Mesenchymal stem cell (in vitro differentiated cells and primary cell): ENCODE measurements around the gene METTL26.
A peak's percentile ranks its signal among the peaks of the same experiment; 100 is the strongest.

Experiments
- DNase-seq: peaks from one replicate; pipeline ENCODE4 v3.0.0-alpha.2; 2013
- H2AFZ ChIP-seq: one replicate; pipeline ENCODE4 v1.6.1; 2013; ENCODE audit warnings: low read depth, mild to moderate bottlenecking, control low read depth, inconsistent platforms, low read length, moderate library complexity
- H2AK5ac ChIP-seq: 2 replicates; pipeline ENCODE4 v1.6.1; 2013; ENCODE audit warnings: low read length, moderate library complexity, mild to moderate bottlenecking, inconsistent platforms; ENCODE audit not compliant: severe bottlenecking
- H2BK120ac ChIP-seq: one replicate; pipeline ENCODE4 v1.6.1; 2013; ENCODE audit warnings: low read depth, mild to moderate bottlenecking, inconsistent platforms, low read length, moderate library complexity
- H2BK12ac ChIP-seq, 2 experiments: one replicate each; pipeline ENCODE4 v1.6.1; 2013; ENCODE audit warnings: inconsistent platforms in 2 of 2, low read length in 2 of 2, mild to moderate bottlenecking in 2 of 2, moderate library complexity in 2 of 2, control low read depth in 1 of 2
- H2BK15ac ChIP-seq: one replicate; pipeline ENCODE4 v1.6.1; 2013; ENCODE audit warnings: mild to moderate bottlenecking, low read depth, inconsistent platforms; ENCODE audit not compliant: poor library complexity, severe bottlenecking
- H2BK5ac ChIP-seq: 2 replicates; pipeline ENCODE4 v1.6.1; 2013; ENCODE audit warnings: low read depth, mild to moderate bottlenecking, low read length, control low read depth, inconsistent platforms; ENCODE audit not compliant: poor library complexity, severe bottlenecking
- H3K14ac ChIP-seq, 2 experiments: one replicate each; pipeline ENCODE4 v1.6.1; 2013; ENCODE audit warnings: inconsistent platforms in 2 of 2, low read length in 2 of 2, control low read depth in 1 of 2, mild to moderate bottlenecking in 1 of 2, moderate library complexity in 1 of 2
- H3K18ac ChIP-seq, 2 experiments: one replicate each; pipeline ENCODE4 v1.6.1; 2013; ENCODE audit warnings: inconsistent platforms in 2 of 2, low read length in 2 of 2, control low read depth in 1 of 2, low read depth in 1 of 2, mild to moderate bottlenecking in 1 of 2
- H3K23ac ChIP-seq, 2 experiments: one replicate each; pipeline ENCODE4 v1.6.1; 2013; ENCODE audit warnings: inconsistent platforms in 2 of 2, low read length in 2 of 2, mild to moderate bottlenecking in 2 of 2, moderate library complexity in 2 of 2, control low read depth in 1 of 2
- H3K27ac ChIP-seq: 2 replicates; pipeline ENCODE4 v1.5.1; 2013; ENCODE audit warnings: mild to moderate bottlenecking, moderate library complexity, low read length, control low read depth, inconsistent platforms; ENCODE audit not compliant: poor library complexity, severe bottlenecking
- H3K27me3 ChIP-seq, 2 experiments: 2 replicates each; pipeline versions ENCODE4 v1.6.1 to v1.7.0; 2013; ENCODE audit warnings: low read length in 2 of 2, mild to moderate bottlenecking in 2 of 2, moderate library complexity in 2 of 2, control low read depth in 1 of 2, inconsistent platforms in 1 of 2; ENCODE audit not compliant: control insufficient read depth in 1 of 2, insufficient read depth in 1 of 2
- H3K36me3 ChIP-seq, 2 experiments: 2 replicates each; pipeline versions ENCODE4 v1.6.1 to v1.7.0; 2013; ENCODE audit warnings: low read length in 2 of 2, control low read depth in 1 of 2, inconsistent platforms in 1 of 2, low read depth in 1 of 2, mild to moderate bottlenecking in 1 of 2; ENCODE audit not compliant: insufficient read depth in 2 of 2, control insufficient read depth in 1 of 2
- H3K4ac ChIP-seq, 2 experiments: one replicate each; pipeline ENCODE4 v1.6.1; 2013; ENCODE audit warnings: inconsistent platforms in 2 of 2, low read length in 2 of 2, mild to moderate bottlenecking in 2 of 2, moderate library complexity in 2 of 2, control low read depth in 1 of 2, low read depth in 1 of 2
- H3K4me1 ChIP-seq: 2 replicates; pipeline ENCODE4 v1.6.1; 2013; ENCODE audit warnings: low read depth, low read length, control low read depth; ENCODE audit not compliant: control insufficient read depth, insufficient read depth
- H3K4me2 ChIP-seq: 2 replicates; pipeline ENCODE4 v1.6.1; 2013; ENCODE audit warnings: low read length, mild to moderate bottlenecking, inconsistent platforms; ENCODE audit not compliant: poor library complexity, severe bottlenecking
- H3K4me3 ChIP-seq, 2 experiments: 2 replicates each; pipeline versions ENCODE4 v1.5.1 to v1.7.0; 2013; ENCODE audit warnings: low read length in 2 of 2, mild to moderate bottlenecking in 2 of 2, control low read depth in 1 of 2, low read depth in 1 of 2; ENCODE audit not compliant: insufficient read depth in 1 of 2
- H3K79me1 ChIP-seq: replicated peaks from 2 replicates; pipeline ENCODE4 v1.6.1; 2013; ENCODE audit warnings: mild to moderate bottlenecking, control low read depth, low read length, inconsistent platforms; ENCODE audit not compliant: poor library complexity, severe bottlenecking
- H3K9ac ChIP-seq: 2 replicates; pipeline ENCODE4 v1.7.0; 2013; ENCODE audit warnings: mild to moderate bottlenecking, low read length, moderate library complexity
- H3K9me3 ChIP-seq: 2 replicates; pipeline ENCODE4 v1.7.0; 2013; ENCODE audit warnings: mild to moderate bottlenecking, low read length; ENCODE audit not compliant: control insufficient read depth
- H4K8ac ChIP-seq: one replicate; pipeline ENCODE4 v1.6.1; 2013; ENCODE audit warnings: inconsistent platforms, mild to moderate bottlenecking, low read length, moderate library complexity
- H4K91ac ChIP-seq: one replicate; pipeline ENCODE4 v1.6.1; 2013; ENCODE audit warnings: mild to moderate bottlenecking, low read length, inconsistent platforms
- WGBS: methylation state at CpG from one replicate; pipeline ENCODE4 v1.1.7; 2013; ENCODE audit warnings: mixed read lengths; 5-methylcytosine and 5-hydroxymethylcytosine counted together

The METTL26 gene

GRCh38 chr16:649631-650030 is 13.5 kb upstream of the METTL26 start:
- Histone ChIP-seq H3K18ac (peak overlapping the region in 1 of 2 experiments; percentile 25), H2BK12ac (no peak overlapping the region), H3K4me2 (peak overlapping the region; percentile 88), H3K4me3 (peak overlapping the region; percentile 67 to 79), H3K9ac (peak overlapping the region; percentile 96), H4K8ac (peak overlapping the region; percentile 85), H2BK120ac (no peak overlapping the region), H3K79me1 (peaks cover 27% of the 10 kb centered on the region), H3K36me3 (peaks cover 12 to 65% of the 10 kb centered on the region in 2 experiments), H2AK5ac (no peak overlapping the region), H3K4ac (no peak overlapping the region), H3K23ac (no peak overlapping the region), H2BK15ac (no peak overlapping the region), H3K14ac (no peak overlapping the region), H3K9me3 (no peaks in the 10 kb centered on the region), H3K27me3 (no peaks in the 10 kb centered on the region), H2AFZ (peak overlapping the region; percentile 15), H4K91ac (no peak overlapping the region), H3K4me1 (peaks cover 41% of the 10 kb centered on the region), H2BK5ac (no peak overlapping the region), H3K27ac (no peak overlapping the region)
- peak; percentile 34 for DNase-seq
- WGBS, result 11% methylated on average over 33 of the region's 44 CpGs

GRCh38 chr16:648781-649589 is 12.9 kb upstream of the METTL26 start, which contains the start of gene WDR90:
Gene WDR90 (plus strand): TSS chr16:649365. CDS start chr16:649417, 52 bp downstream.
- Histone ChIP-seq H3K9me3 (no peaks in the 10 kb centered on the region), H3K27me3 (no peaks in the 10 kb centered on the region), H3K4me1 (peaks cover 44% of the 10 kb centered on the region), H3K23ac (no peak within 1 kb of the TSS), H3K27ac (peak within 1 kb of the TSS; percentile 32), H3K4me2 (peak within 1 kb of the TSS; percentile 88), H3K4ac (peak within 1 kb of the TSS; percentile 75 to 94), H3K4me3 (peak within 1 kb of the TSS; percentile 67 to 79), H3K36me3 (peaks cover 11 to 63% of the 10 kb centered on the region in 2 experiments), H4K91ac (peak within 1 kb of the TSS; percentile 36), H2AFZ (peak within 1 kb of the TSS; percentile 46), H3K79me1 (peaks cover 30% of the 10 kb centered on the region), H2BK5ac (no peak within 1 kb of the TSS), H3K14ac (peak within 1 kb of the TSS in 1 of 2 experiments; percentile 85), H2BK12ac (peak within 1 kb of the TSS in 1 of 2 experiments; percentile 9), H3K18ac (peak within 1 kb of the TSS; percentile 86 to 89), H2BK120ac (peak within 1 kb of the TSS; percentile 64), H4K8ac (peak within 1 kb of the TSS; percentile 97), H3K9ac (peak within 1 kb of the TSS; percentile 96), H2AK5ac (peak within 1 kb of the TSS; percentile 40), H2BK15ac (peak within 1 kb of the TSS; percentile 26)
- 13% methylated on average over 66 of the region's 91 CpGs for WGBS
- peak; percentile 91 for DNase-seq

GRCh38 chr16:648071-648780 is 12.1 kb upstream of the METTL26 start:
- H4K91ac ChIP-seq, result peak overlapping the region; percentile 36
- peak overlapping the region; percentile 67 to 79 for H3K4me3 ChIP-seq
- no peak overlapping the region for H2BK15ac ChIP-seq
- no peak overlapping the region for H2BK5ac ChIP-seq
- H2AFZ ChIP-seq, result no peak overlapping the region
- DNase-seq, result no peak
- no peaks in the 10 kb centered on the region for H3K9me3 ChIP-seq
- H2AK5ac ChIP-seq, result peak overlapping the region; percentile 40
- peak overlapping the region; percentile 81 for H3K4me2 ChIP-seq
- H3K79me1 ChIP-seq, result peaks cover 33% of the 10 kb centered on the region
- no peaks in the 10 kb centered on the region for H3K27me3 ChIP-seq
- H3K9ac ChIP-seq, result peak overlapping the region; percentile 96
- H3K36me3 ChIP-seq, result peaks cover 5 to 56% of the 10 kb centered on the region in 2 experiments
- H2BK120ac ChIP-seq, result peak overlapping the region; percentile 64
- H4K8ac ChIP-seq, result peak overlapping the region; percentile 97
- H3K4me1 ChIP-seq, result peaks cover 45% of the 10 kb centered on the region
- H3K18ac ChIP-seq, result peak overlapping the region; percentile 67 to 86
- H3K4ac ChIP-seq, result peak overlapping the region; percentile 75 to 94
- peak overlapping the region; percentile 32 for H3K27ac ChIP-seq
- WGBS, result 76% methylated on average over 24 of the region's 24 CpGs
- no peak overlapping the region for H3K23ac ChIP-seq
- peak overlapping the region in 1 of 2 experiments; percentile 9 for H2BK12ac ChIP-seq
- H3K14ac ChIP-seq, result no peak overlapping the region
